Measurements from ENCODE around the gene C1orf52.
A peak's percentile ranks its signal among the peaks of the same experiment; 100 is the strongest.
"Not testable (repeated sequence)": the region's sequence is repeated elsewhere in the genome, so short reads cannot be mapped to it uniquely, and the experiment has no call there.

Gene C1orf52

GRCh38 chr1:85264150-85264549 lies 4.7 kb upstream of the C1orf52 start:
- no peak for DNase-seq (ENCODE audit: low spot score in 2 of 2)
- Mint-ChIP-seq H3K9me3 (no peaks in the 10 kb centered on the region), H3K27ac (no peak overlapping the region), H3K4me3 (no peak overlapping the region), H3K36me3 (peaks cover 70% of the 10 kb centered on the region), H3K4me1 (peaks cover 18% of the 10 kb centered on the region)
- ATAC-seq: no peak

- Mint-ChIP-seq H3K36me3 (peaks cover 65% of the 10 kb centered on the region), H3K9me3 (no peaks in the 10 kb centered on the region), H3K4me1 (peaks cover 21% of the 10 kb centered on the region), H3K27ac (no peak overlapping the region), H3K4me3 (no peak overlapping the region)
- DNase-seq (ENCODE audit: low spot score in 2 of 2): no peak
- ATAC-seq: no peak
Measured at GRCh38 chr1:85262985-85263384, 3.5 kb upstream of the C1orf52 start.

- no peaks in the 10 kb centered on the region for H3K9me3 Mint-ChIP-seq
- H3K4me3 Mint-ChIP-seq: peak overlapping the region; percentile 92
- DNase-seq (ENCODE audit: low spot score in 2 of 2): no peak
- ATAC-seq: no peak
- peak overlapping the region; percentile 97 for H3K27ac Mint-ChIP-seq
- H3K36me3 Mint-ChIP-seq: peaks cover 65% of the 10 kb centered on the region
- H3K4me1 Mint-ChIP-seq: peaks cover 34% of the 10 kb centered on the region
Measured at GRCh38 chr1:85259912-85260274, 431 bp upstream of the C1orf52 start.

- Mint-ChIP-seq H3K27ac (peak overlapping the region; percentile 97), H3K4me1 (peaks cover 34% of the 10 kb centered on the region), H3K9me3 (no peaks in the 10 kb centered on the region), H3K4me3 (peak overlapping the region; percentile 92), H3K36me3 (peaks cover 65% of the 10 kb centered on the region)
- no peak for DNase-seq (ENCODE audit: low spot score in 2 of 2)
- no peak for ATAC-seq
Measured at GRCh38 chr1:85258536-85259117, 835 bp downstream of the C1orf52 start.

GRCh38 chr1:85249042-85249441 lies 10.4 kb downstream of the C1orf52 start:
- not testable (repeated sequence) for H3K4me1 Mint-ChIP-seq; DNase-seq (ENCODE audit: low spot score in 2 of 2); H3K27ac Mint-ChIP-seq; H3K9me3 Mint-ChIP-seq; H3K4me3 Mint-ChIP-seq; ATAC-seq
- H3K36me3 Mint-ChIP-seq: peaks cover 34% of the 10 kb centered on the region

- no peak for ATAC-seq
- DNase-seq (ENCODE audit: low spot score in 2 of 2): no peak
- no peak overlapping the region for H3K27ac Mint-ChIP-seq
Measured at GRCh38 chr1:85245891-85246290, 13.6 kb downstream of the C1orf52 start.

GRCh38 chr1:85245456-85245855 lies 14.0 kb downstream of the C1orf52 start:
- ATAC-seq (no peak), DNase-seq (ENCODE audit: low spot score in 2 of 2) (no peak)
- H3K4me3 Mint-ChIP-seq: no peak overlapping the region
- H3K27ac Mint-ChIP-seq: no peak overlapping the region
- H3K9me3 Mint-ChIP-seq: no peaks in the 10 kb centered on the region
- H3K36me3 Mint-ChIP-seq: peaks cover 3% of the 10 kb centered on the region
- no peaks in the 10 kb centered on the region for H3K4me1 Mint-ChIP-seq

More at GRCh38 chr1:85245891-85246290, 13.6 kb downstream of the C1orf52 start:
- Mint-ChIP-seq H3K36me3 (peaks cover 7% of the 10 kb centered on the region), H3K4me3 (no peak overlapping the region), H3K4me1 (no peaks in the 10 kb centered on the region), H3K9me3 (no peaks in the 10 kb centered on the region)

GRCh38 chr1:85244271-85245061 lies 15.0 kb downstream of the C1orf52 start:
- H3K4me1 Mint-ChIP-seq: no peaks in the 10 kb centered on the region
- no peak for DNase-seq (ENCODE audit: low spot score in 2 of 2)
- H3K36me3 Mint-ChIP-seq: no peaks in the 10 kb centered on the region
- H3K27ac Mint-ChIP-seq: no peak overlapping the region
- no peak overlapping the region for H3K4me3 Mint-ChIP-seq
- no peaks in the 10 kb centered on the region for H3K9me3 Mint-ChIP-seq
- no peak for ATAC-seq

- no peak overlapping the region for H3K27ac Mint-ChIP-seq
- no peaks in the 10 kb centered on the region for H3K36me3 Mint-ChIP-seq
- DNase-seq (ENCODE audit: low spot score in 2 of 2) (no peak), ATAC-seq (no peak)
- no peaks in the 10 kb centered on the region for H3K4me1 Mint-ChIP-seq
- no peaks in the 10 kb centered on the region for H3K9me3 Mint-ChIP-seq
- H3K4me3 Mint-ChIP-seq: no peak overlapping the region
Measured at GRCh38 chr1:85243372-85243771, 16.1 kb downstream of the C1orf52 start.

GRCh38 chr1:85240643-85241042 lies 18.8 kb downstream of the C1orf52 start:
- no peaks in the 10 kb centered on the region for H3K4me1 Mint-ChIP-seq
- no peak for ATAC-seq
- H3K9me3 Mint-ChIP-seq: no peaks in the 10 kb centered on the region
- H3K27ac Mint-ChIP-seq: no peak overlapping the region
- no peaks in the 10 kb centered on the region for H3K36me3 Mint-ChIP-seq
- no peak overlapping the region for H3K4me3 Mint-ChIP-seq
- no peak for DNase-seq (ENCODE audit: low spot score in 2 of 2)

GRCh38 chr1:85240174-85240601 lies 19.3 kb downstream of the C1orf52 start:
- DNase-seq (ENCODE audit: low spot score in 2 of 2): no peak
- H3K9me3 Mint-ChIP-seq: no peaks in the 10 kb centered on the region
- no peaks in the 10 kb centered on the region for H3K4me1 Mint-ChIP-seq
- H3K36me3 Mint-ChIP-seq: no peaks in the 10 kb centered on the region
- no peak for ATAC-seq
- H3K27ac Mint-ChIP-seq: no peak overlapping the region
- H3K4me3 Mint-ChIP-seq: no peak overlapping the region

- no peak for ATAC-seq
- no peaks in the 10 kb centered on the region for H3K36me3 Mint-ChIP-seq
- no peaks in the 10 kb centered on the region for H3K4me1 Mint-ChIP-seq
- no peaks in the 10 kb centered on the region for H3K9me3 Mint-ChIP-seq
- no peak overlapping the region for H3K4me3 Mint-ChIP-seq
- no peak overlapping the region for H3K27ac Mint-ChIP-seq
- no peak for DNase-seq (ENCODE audit: low spot score in 2 of 2)
Measured at GRCh38 chr1:85237613-85238012, 21.8 kb downstream of the C1orf52 start.

- Mint-ChIP-seq H3K9me3 (no peaks in the 10 kb centered on the region), H3K27ac (no peak overlapping the region), H3K4me3 (no peak overlapping the region), H3K36me3 (no peaks in the 10 kb centered on the region), H3K4me1 (peaks cover 5% of the 10 kb centered on the region)
- DNase-seq (ENCODE audit: low spot score in 2 of 2) (no peak), ATAC-seq (no peak)
Measured at GRCh38 chr1:85230305-85230977, 29.0 kb downstream of the C1orf52 start.

- H3K27ac Mint-ChIP-seq: no peak overlapping the region
- no peaks in the 10 kb centered on the region for H3K36me3 Mint-ChIP-seq
- no peak overlapping the region for H3K4me3 Mint-ChIP-seq
- H3K4me1 Mint-ChIP-seq: peaks cover 5% of the 10 kb centered on the region
- no peaks in the 10 kb centered on the region for H3K9me3 Mint-ChIP-seq
- DNase-seq (ENCODE audit: low spot score in 2 of 2): no peak
- no peak for ATAC-seq
Measured at GRCh38 chr1:85229574-85230097, 29.8 kb downstream of the C1orf52 start.

GRCh38 chr1:85228972-85229371 lies 30.5 kb downstream of the C1orf52 start:
- no peaks in the 10 kb centered on the region for H3K9me3 Mint-ChIP-seq
- ATAC-seq: no peak
- H3K27ac Mint-ChIP-seq: no peak overlapping the region
- no peak overlapping the region for H3K4me3 Mint-ChIP-seq
- DNase-seq (ENCODE audit: low spot score in 2 of 2): no peak
- H3K4me1 Mint-ChIP-seq: peaks cover 5% of the 10 kb centered on the region
- no peaks in the 10 kb centered on the region for H3K36me3 Mint-ChIP-seq
